ENCODE data around the gene NOS1. TPM values are rescaled to one million over a fixed set of nuclear protein-coding genes. Genes with fewer than 3 reads are reported as not detected.
"Not testable (repeated sequence)": the region's sequence is repeated elsewhere in the genome, so short reads cannot be mapped to it uniquely, and the experiment has no call there.

Gene NOS1
- total RNA-seq, 4 donors from 2014 or later, result 6.6 to 15.4 (median 12.0) TPM

DNA sequence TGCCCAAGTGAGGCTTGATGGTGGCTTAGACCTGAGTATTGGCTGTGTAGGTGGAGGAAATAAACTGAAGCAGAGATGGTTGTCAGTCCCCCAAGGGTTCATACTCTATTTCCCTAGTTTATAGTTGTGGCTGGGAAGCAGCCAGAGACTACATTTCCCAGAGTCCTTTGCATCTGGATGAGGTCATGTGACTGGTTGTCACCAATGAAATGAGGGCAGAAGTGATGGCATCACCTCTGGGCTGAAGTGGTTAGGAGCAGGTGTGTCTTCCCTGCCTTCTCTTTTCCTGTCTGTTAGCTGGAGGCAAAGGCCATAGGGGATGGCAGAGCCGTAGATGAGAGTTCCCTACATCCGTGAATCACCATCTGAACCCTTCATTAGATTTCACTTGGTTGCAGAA is 16.3 kb upstream of the NOS1 start:
- Histone ChIP-seq H3K36me3 (no peaks in the 10 kb centered on the region), H3K27ac (no peak overlapping the region), H3K4me3 (no peak overlapping the region), H3K27me3 (no peaks in the 10 kb centered on the region), H3K9me3 (no peaks in the 10 kb centered on the region), H3K4me1 (no peaks in the 10 kb centered on the region)
- 97% methylated on average over 2 of the region's 2 CpGs for WGBS
- no peak for TF ChIP-seq POLR2AphosphoS5 (IDR thresholded peaks at IDR 0.05)
- no peak for TF ChIP-seq POLR2A (IDR thresholded peaks at IDR 0.05)
- TF ChIP-seq EP300 (IDR thresholded peaks at IDR 0.05), result no peak
- TF ChIP-seq, protein P1, sequence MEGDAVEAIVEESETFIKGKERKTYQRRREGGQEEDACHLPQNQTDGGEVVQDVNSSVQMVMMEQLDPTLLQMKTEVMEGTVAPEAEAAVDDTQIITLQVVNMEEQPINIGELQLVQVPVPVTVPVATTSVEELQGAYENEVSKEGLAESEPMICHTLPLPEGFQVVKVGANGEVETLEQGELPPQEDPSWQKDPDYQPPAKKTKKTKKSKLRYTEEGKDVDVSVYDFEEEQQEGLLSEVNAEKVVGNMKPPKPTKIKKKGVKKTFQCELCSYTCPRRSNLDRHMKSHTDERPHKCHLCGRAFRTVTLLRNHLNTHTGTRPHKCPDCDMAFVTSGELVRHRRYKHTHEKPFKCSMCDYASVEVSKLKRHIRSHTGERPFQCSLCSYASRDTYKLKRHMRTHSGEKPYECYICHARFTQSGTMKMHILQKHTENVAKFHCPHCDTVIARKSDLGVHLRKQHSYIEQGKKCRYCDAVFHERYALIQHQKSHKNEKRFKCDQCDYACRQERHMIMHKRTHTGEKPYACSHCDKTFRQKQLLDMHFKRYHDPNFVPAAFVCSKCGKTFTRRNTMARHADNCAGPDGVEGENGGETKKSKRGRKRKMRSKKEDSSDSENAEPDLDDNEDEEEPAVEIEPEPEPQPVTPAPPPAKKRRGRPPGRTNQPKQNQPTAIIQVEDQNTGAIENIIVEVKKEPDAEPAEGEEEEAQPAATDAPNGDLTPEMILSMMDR (IDR thresholded peaks at IDR 0.05), result no peak
- DNase-seq (ENCODE audit: low spot score in 2 of 2), result no peak

DNA sequence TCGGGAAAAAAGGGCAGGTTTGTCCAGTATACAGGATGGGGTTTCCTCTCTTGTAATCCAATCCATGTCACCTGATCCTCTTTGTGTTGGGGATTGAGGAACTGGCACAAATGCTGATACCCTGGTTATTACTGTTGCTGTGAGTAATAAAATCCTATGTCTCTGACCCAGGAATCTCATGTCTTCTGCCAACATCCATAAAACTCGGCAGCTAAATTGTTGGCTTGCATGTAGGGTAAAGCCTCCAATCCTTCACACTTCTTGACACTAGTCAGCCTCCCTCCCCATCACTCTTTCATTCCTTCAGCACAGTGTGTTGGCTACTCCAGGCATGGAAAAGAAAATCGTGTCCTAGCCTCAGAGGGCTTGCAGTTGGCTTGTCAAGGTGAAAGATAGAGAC is 9.2 kb upstream of the NOS1 start:
- WGBS, result 50% methylated on average over 3 of the region's 3 CpGs

DNA sequence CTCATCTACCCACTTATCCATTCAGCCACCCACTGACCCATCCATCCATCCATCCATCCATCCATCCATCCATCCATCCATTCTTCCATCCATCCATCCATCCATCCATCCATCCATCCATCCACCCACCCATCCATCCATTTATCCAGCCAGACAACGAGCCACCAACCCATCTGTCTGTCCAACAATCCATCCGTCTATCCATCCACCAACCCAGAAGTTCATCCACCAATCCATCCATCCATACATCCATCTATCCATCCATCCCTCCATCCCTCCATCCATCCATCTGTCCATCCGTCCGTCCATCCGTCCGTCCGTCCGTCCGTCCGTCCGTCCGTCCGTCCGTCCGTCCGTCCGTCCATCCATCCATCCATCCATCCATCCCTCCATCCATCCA is 8.6 kb upstream of the NOS1 start:
- H3K36me3 ChIP-seq; H3K9me3 ChIP-seq; H3K27ac ChIP-seq; DNase-seq (ENCODE audit: low spot score in 2 of 2); H3K4me1 ChIP-seq; H3K4me3 ChIP-seq: not testable (repeated sequence)
- WGBS, result 73% methylated on average over 17 of the region's 17 CpGs
- peaks cover 18% of the 10 kb centered on the region for H3K27me3 ChIP-seq

More for the DNA sequence above, 9.2 kb upstream of the NOS1 start:
- DNase-seq (ENCODE audit: low spot score in 2 of 2), result no peak
- no peak overlapping the region for H3K27ac ChIP-seq
- H3K9me3 ChIP-seq, result no peaks in the 10 kb centered on the region
- H3K27me3 ChIP-seq, result peaks cover 13% of the 10 kb centered on the region
- no peaks in the 10 kb centered on the region for H3K36me3 ChIP-seq
- H3K4me1 ChIP-seq, result no peaks in the 10 kb centered on the region
- TF ChIP-seq POLR2A (IDR thresholded peaks at IDR 0.05) (no peak), POLR2AphosphoS5 (IDR thresholded peaks at IDR 0.05) (no peak), EP300 (IDR thresholded peaks at IDR 0.05) (no peak)
- TF ChIP-seq, protein P1 (IDR thresholded peaks at IDR 0.05), result no peak
- no peak overlapping the region for H3K4me3 ChIP-seq

GRCh38 chr12:117367006-117367638 is 5.7 kb upstream of the NOS1 start:
- H3K4me1 ChIP-seq, result no peaks in the 10 kb centered on the region
- no peak overlapping the region for H3K4me3 ChIP-seq
- no peak for TF ChIP-seq POLR2A (IDR thresholded peaks at IDR 0.05)
- TF ChIP-seq, protein P1 (IDR thresholded peaks at IDR 0.05), result peak; percentile 61 to 89
- H3K27ac ChIP-seq, result no peak overlapping the region
- H3K27me3 ChIP-seq, result peaks cover 45% of the 10 kb centered on the region
- H3K9me3 ChIP-seq, result no peaks in the 10 kb centered on the region
- WGBS, result 18% methylated on average over 12 of the region's 12 CpGs
- peak; percentile 73 to 86 for DNase-seq (ENCODE audit: low spot score in 2 of 2)
- H3K36me3 ChIP-seq, result no peaks in the 10 kb centered on the region

- WGBS, result 69% methylated on average over 8 of the region's 9 CpGs
- H3K9me3 ChIP-seq, result no peaks in the 10 kb centered on the region
- H3K36me3 ChIP-seq, result no peaks in the 10 kb centered on the region
- H3K27ac ChIP-seq, result no peak overlapping the region
- no peak for DNase-seq (ENCODE audit: low spot score in 2 of 2)
- no peak for TF ChIP-seq EP300 (IDR thresholded peaks at IDR 0.05)
- no peak for TF ChIP-seq POLR2A (IDR thresholded peaks at IDR 0.05)
- TF ChIP-seq, protein P1 (IDR thresholded peaks at IDR 0.05), result no peak
- TF ChIP-seq POLR2AphosphoS5 (IDR thresholded peaks at IDR 0.05), result no peak
- H3K4me1 ChIP-seq, result peaks cover 13% of the 10 kb centered on the region
- no peak overlapping the region for H3K4me3 ChIP-seq
- peaks cover 63% of the 10 kb centered on the region for H3K27me3 ChIP-seq
Measured at GRCh38 chr12:117365049-117365616, 3.7 kb upstream of the NOS1 start.

All from suprapubic skin (tissue), 4 donors.